EH (cell line): Measurements from ENCODE around the gene WDR7.

ENCODE experiments used
- DNase-seq: peaks from one replicate; pipeline ENCODE4 v3.0.0-alpha.2; 2015; ENCODE audit warnings: low read depth

Gene WDR7

GRCh38 chr18:57080479-57080878 lies 429.3 kb downstream of the WDR7 start:
- DNase-seq = no peak

GRCh38 chr18:57081899-57082298 lies 430.7 kb downstream of the WDR7 start:
- no peak for DNase-seq

- DNase-seq = no peak
Observed at GRCh38 chr18:57083485-57083884, 432.3 kb downstream of the WDR7 start.

GRCh38 chr18:57084331-57085271 lies 433.4 kb downstream of the WDR7 start:
- peak; percentile 11 for DNase-seq

GRCh38 chr18:57085371-57085770 lies 434.2 kb downstream of the WDR7 start:
- DNase-seq = no peak

- DNase-seq = no peak
Observed at GRCh38 chr18:57086163-57086562, 435.0 kb downstream of the WDR7 start.
